HepG2 (cell line): ENCODE data around the gene ESYT1. TPM values are rescaled to one million over a fixed set of nuclear protein-coding genes. Genes with fewer than 3 reads are reported as not detected.

Experiments used
- EED ChIP-seq: sonication (generic); formaldehyde crosslinking; IDR thresholded peaks from 2 replicates; pipeline ENCODE4 v1.5.0; 2020; ENCODE audit warnings: mild to moderate bottlenecking, missing genetic modification reagents
- ETS1 ChIP-seq: sonication (generic); formaldehyde crosslinking; IDR thresholded peaks from 2 replicates; pipeline ENCODE4 v1.4.0; 2020; ENCODE audit warnings: missing genetic modification reagents
- KLF16 ChIP-seq, 2 experiments: sonication (generic) in 1 of 2; formaldehyde crosslinking in 1 of 2; IDR thresholded peaks; 2 replicates each; pipeline versions ENCODE4 v1.6.1 to v1.8.0; 2016 to 2023; ENCODE audit warnings: missing genetic modification reagents in 2 of 2, missing compliant biosample characterization in 1 of 2
- MIER2 ChIP-seq: IDR thresholded peaks from 2 replicates; pipeline ENCODE4 v1.6.1; 2016; ENCODE audit warnings: missing biosample characterization, missing genetic modification reagents
- MLX ChIP-seq: IDR thresholded peaks from 2 replicates; pipeline ENCODE4 v1.6.1; 2016
- NFYC ChIP-seq: IDR thresholded peaks from 2 replicates; pipeline ENCODE4 v1.6.1; 2016; ENCODE audit warnings: missing genetic modification reagents, missing compliant biosample characterization
- USF2 ChIP-seq, 2 experiments: sonication (generic) in 1 of 2; formaldehyde crosslinking in 1 of 2; IDR thresholded peaks; 2 replicates each; pipeline versions ENCODE4 v1.5.1 to v1.6.1; 2011 to 2020; ENCODE audit warnings: borderline replicate concordance in 1 of 2, low read depth in 1 of 2, low read length in 1 of 2, mild to moderate bottlenecking in 1 of 2, missing genetic modification reagents in 1 of 2, moderate library complexity in 1 of 2
- ZFP36L2 ChIP-seq: sonication (generic); formaldehyde crosslinking; IDR thresholded peaks from 2 replicates; pipeline ENCODE4 v1.4.0; 2020; ENCODE audit warnings: missing genetic modification reagents
- ZKSCAN8 ChIP-seq: IDR thresholded peaks from 2 replicates; pipeline ENCODE4 v1.6.1; 2016; ENCODE audit warnings: borderline replicate concordance, missing genetic modification reagents, missing compliant biosample characterization
- ZNF337 ChIP-seq: sonication (generic); formaldehyde crosslinking; IDR thresholded peaks from 2 replicates; pipeline ENCODE4 v1.5.1; 2020; ENCODE audit warnings: missing genetic modification reagents, low read depth, mild to moderate bottlenecking, borderline replicate concordance
- ZNF33A ChIP-seq: sonication (generic); formaldehyde crosslinking; IDR thresholded peaks from 2 replicates; pipeline ENCODE4 v1.5.1; 2020; ENCODE audit warnings: missing genetic modification reagents, mild to moderate bottlenecking, moderate library complexity, borderline replicate concordance
- ZNF382 ChIP-seq: sonication (generic); formaldehyde crosslinking; IDR thresholded peaks from 2 replicates; pipeline ENCODE4 v1.5.0; 2020; ENCODE audit warnings: missing genetic modification reagents, mild to moderate bottlenecking, borderline replicate concordance
- ZNF672 ChIP-seq: sonication (generic); formaldehyde crosslinking; IDR thresholded peaks from 2 replicates; pipeline ENCODE4 v1.8.1; 2022; ENCODE audit warnings: missing genetic modification reagents
- ZNF775 ChIP-seq: sonication (generic); formaldehyde crosslinking; IDR thresholded peaks from 2 replicates; pipeline ENCODE4 v1.4.0; 2020; ENCODE audit warnings: missing genetic modification reagents, mild to moderate bottlenecking, moderate library complexity, borderline replicate concordance
- ZSCAN29 ChIP-seq: sonication (generic); formaldehyde crosslinking; conservative IDR thresholded peaks from 2 replicates; pipeline ENCODE4 v1.4.0; 2020; ENCODE audit warnings: mild to moderate bottlenecking, missing genetic modification reagents
- polyA plus RNA-seq, 8 experiments: library from polyadenylated mRNA; depleted of rRNA in 3 of 8; stranded (reverse) in 7 of 8; unstranded in 1 of 8; fragments of >200 nt; fragmentation: Illumina TruSeq in 4 of 8; extraction: Trizol in 4 of 8; gene quantifications; 2 replicates each; pipeline versions ENCODE4 v1.2.1 to v1.2.3, GENCODE V29; 2011 to 2016; ENCODE audit warnings: low read depth in 4 of 8, missing spikeins in 1 of 8, mixed read lengths in 1 of 8; ENCODE audit not compliant: insufficient read depth in 1 of 8
- total RNA-seq, 5 experiments: library from RNA; depleted of rRNA; stranded (reverse); fragments of >200 nt; fragmentation: Illumina TruSeq; extraction: Trizol; gene quantifications; 2 replicates each; pipeline ENCODE4 v1.2.3, GENCODE V29; 2016; ENCODE audit warnings: low read depth in 1 of 5
- TF ChIP-seq, protein P1 (sequence below): sonication (generic); formaldehyde crosslinking; IDR thresholded peaks from 2 replicates; pipeline ENCODE4 v1.4.0; 2020; ENCODE audit warnings: missing genetic modification reagents, borderline replicate concordance
- TF ChIP-seq, protein P2 (sequence below): sonication (generic); formaldehyde crosslinking; IDR thresholded peaks from 2 replicates; pipeline ENCODE4 v1.8.0; 2022; ENCODE audit warnings: missing genetic modification reagents, mild to moderate bottlenecking, moderate library complexity, borderline replicate concordance

The ESYT1 gene
- total and polyA plus RNA-seq, 2 of the 13 experiments (the other 11 are each of a cell fraction or from before 2014, with no cell fraction given): 66.9 to 71.0 TPM

GRCh38 chr12:56189918-56190694 is 62.0 kb downstream of the ESYT1 start (continued):
- TF ChIP-seq, protein P1, sequence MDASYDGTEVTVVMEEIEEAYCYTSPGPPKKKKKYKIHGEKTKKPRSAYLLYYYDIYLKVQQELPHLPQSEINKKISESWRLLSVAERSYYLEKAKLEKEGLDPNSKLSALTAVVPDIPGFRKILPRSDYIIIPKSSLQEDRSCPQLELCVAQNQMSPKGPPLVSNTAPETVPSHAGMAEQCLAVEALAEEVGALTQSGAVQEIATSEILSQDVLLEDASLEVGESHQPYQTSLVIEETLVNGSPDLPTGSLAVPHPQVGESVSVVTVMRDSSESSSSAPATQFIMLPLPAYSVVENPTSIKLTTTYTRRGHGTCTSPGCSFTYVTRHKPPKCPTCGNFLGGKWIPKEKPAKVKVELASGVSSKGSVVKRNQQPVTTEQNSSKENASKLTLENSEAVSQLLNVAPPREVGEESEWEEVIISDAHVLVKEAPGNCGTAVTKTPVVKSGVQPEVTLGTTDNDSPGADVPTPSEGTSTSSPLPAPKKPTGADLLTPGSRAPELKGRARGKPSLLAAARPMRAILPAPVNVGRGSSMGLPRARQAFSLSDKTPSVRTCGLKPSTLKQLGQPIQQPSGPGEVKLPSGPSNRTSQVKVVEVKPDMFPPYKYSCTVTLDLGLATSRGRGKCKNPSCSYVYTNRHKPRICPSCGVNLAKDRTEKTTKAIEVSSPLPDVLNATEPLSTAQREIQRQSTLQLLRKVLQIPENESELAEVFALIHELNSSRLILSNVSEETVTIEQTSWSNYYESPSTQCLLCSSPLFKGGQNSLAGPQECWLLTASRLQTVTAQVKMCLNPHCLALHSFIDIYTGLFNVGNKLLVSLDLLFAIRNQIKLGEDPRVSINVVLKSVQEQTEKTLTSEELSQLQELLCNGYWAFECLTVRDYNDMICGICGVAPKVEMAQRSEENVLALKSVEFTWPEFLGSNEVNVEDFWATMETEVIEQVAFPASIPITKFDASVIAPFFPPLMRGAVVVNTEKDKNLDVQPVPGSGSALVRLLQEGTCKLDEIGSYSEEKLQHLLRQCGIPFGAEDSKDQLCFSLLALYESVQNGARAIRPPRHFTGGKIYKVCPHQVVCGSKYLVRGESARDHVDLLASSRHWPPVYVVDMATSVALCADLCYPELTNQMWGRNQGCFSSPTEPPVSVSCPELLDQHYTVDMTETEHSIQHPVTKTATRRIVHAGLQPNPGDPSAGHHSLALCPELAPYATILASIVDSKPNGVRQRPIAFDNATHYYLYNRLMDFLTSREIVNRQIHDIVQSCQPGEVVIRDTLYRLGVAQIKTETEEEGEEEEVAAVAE (CRISPR knock-in tag): no peak
- TF ChIP-seq, protein P2, sequence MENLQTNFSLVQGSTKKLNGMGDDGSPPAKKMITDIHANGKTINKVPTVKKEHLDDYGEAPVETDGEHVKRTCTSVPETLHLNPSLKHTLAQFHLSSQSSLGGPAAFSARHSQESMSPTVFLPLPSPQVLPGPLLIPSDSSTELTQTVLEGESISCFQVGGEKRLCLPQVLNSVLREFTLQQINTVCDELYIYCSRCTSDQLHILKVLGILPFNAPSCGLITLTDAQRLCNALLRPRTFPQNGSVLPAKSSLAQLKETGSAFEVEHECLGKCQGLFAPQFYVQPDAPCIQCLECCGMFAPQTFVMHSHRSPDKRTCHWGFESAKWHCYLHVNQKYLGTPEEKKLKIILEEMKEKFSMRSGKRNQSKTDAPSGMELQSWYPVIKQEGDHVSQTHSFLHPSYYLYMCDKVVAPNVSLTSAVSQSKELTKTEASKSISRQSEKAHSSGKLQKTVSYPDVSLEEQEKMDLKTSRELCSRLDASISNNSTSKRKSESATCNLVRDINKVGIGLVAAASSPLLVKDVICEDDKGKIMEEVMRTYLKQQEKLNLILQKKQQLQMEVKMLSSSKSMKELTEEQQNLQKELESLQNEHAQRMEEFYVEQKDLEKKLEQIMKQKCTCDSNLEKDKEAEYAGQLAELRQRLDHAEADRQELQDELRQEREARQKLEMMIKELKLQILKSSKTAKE (CRISPR knock-in tag): no peak
- no peak for TF ChIP-seq ZFP36L2 (CRISPR knock-in tag)
- TF ChIP-seq ZSCAN29 (CRISPR knock-in tag): peak; percentile 91
- TF ChIP-seq ETS1 (CRISPR knock-in tag): no peak
- TF ChIP-seq ZNF33A (CRISPR knock-in tag): no peak
- TF ChIP-seq MLX (CRISPR knock-in tag): 0 out of 2 replicates have a peak, but pooled peaks have one; percentile 46
- no peak for TF ChIP-seq USF2 (IDR thresholded peaks at IDR 0.05; ENCODE audit: low read depth, low read length)
- no peak for TF ChIP-seq USF2 (CRISPR knock-in tag; IDR thresholded peaks at IDR 0.05; ENCODE audit: borderline replicate concordance)
- 0 out of 4 replicates have a peak, but pooled peaks of 1 of the 2 experiments have one; percentile 34 for TF ChIP-seq KLF16 (CRISPR knock-in tag; IDR thresholded peaks at IDR 0.05)
- no peak for TF ChIP-seq ZNF382 (CRISPR knock-in tag)
- TF ChIP-seq ZNF775 (CRISPR knock-in tag): 0 out of 2 replicates have a peak, but pooled peaks have one; percentile 25
- no peak for TF ChIP-seq ZNF672 (CRISPR knock-in tag)
- TF ChIP-seq MIER2 (CRISPR knock-in tag): no peak
- peak; percentile 48; the same call in 1 of the 2 replicates for TF ChIP-seq ZKSCAN8
- peak; percentile 21; the same call in 1 of the 2 replicates for TF ChIP-seq NFYC
- peak; percentile 20; the same call in 1 of the 2 replicates for TF ChIP-seq EED (CRISPR knock-in tag)
- peak; percentile 61; the same call in 1 of the 2 replicates for TF ChIP-seq ZNF337 (CRISPR knock-in tag)
